Adrenal gland (tissue), 5 donors: ENCODE measurements around the gene NMB.

Experiments used
- POLR2A ChIP-seq, 2 donors: fragments of 450-650 bp; IDR thresholded peaks; one replicate each; pipeline ENCODE4 v1.6.1; 2017; ENCODE audit warnings: antibody characterized with exemption in 2 of 2, mild to moderate bottlenecking in 2 of 2, moderate library complexity in 1 of 2
- TF ChIP-seq, protein P1 (sequence below), 6 experiments: fragments of 450-650 bp in 4 of 6; fragments of 200-600 bp in 2 of 6; sonication (generic) in 1 of 6; IDR thresholded peaks; 1 replicate in 5 of 6; 2 replicates in 1 of 6; pipeline versions ENCODE4 v1.5.1 to v1.8.0; 2016 to 2021; ENCODE audit warnings: antibody characterized with exemption in 6 of 6, mild to moderate bottlenecking in 2 of 6, moderate library complexity in 1 of 6
- donor health status: DM: no; HTN: no; CAD: no.

DNA sequence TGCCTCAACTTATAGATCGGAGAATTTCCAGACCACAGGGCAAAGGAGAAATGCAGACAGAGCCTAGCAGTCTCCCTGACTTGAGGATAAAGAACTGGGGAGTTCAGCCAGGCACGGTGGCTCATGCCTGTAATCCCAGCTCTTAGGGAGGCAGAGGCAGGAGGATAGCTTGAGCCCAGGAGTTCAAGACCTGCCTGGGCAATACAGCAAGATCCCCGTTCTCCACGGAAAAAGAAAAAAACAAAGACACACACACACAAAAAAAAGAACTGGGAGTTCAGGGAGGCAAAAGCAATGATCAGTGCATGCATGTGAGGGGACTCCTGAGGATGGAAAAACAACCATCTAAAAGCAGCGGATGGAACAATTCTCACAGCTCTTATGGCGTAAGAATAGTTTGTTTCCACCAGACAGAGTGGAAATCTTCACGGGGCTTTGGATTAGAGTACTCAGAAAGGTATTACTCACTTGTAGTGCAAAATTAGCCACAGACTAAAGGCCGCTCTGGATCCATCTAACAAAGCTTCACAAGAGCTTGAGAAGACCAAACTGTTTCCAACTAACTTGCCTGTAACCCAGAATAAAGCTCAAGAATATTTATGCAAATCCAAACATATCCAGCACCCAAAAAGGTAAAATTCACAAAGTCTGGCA lies 41.7 kb upstream of the NMB start:
- TF ChIP-seq, protein P1, sequence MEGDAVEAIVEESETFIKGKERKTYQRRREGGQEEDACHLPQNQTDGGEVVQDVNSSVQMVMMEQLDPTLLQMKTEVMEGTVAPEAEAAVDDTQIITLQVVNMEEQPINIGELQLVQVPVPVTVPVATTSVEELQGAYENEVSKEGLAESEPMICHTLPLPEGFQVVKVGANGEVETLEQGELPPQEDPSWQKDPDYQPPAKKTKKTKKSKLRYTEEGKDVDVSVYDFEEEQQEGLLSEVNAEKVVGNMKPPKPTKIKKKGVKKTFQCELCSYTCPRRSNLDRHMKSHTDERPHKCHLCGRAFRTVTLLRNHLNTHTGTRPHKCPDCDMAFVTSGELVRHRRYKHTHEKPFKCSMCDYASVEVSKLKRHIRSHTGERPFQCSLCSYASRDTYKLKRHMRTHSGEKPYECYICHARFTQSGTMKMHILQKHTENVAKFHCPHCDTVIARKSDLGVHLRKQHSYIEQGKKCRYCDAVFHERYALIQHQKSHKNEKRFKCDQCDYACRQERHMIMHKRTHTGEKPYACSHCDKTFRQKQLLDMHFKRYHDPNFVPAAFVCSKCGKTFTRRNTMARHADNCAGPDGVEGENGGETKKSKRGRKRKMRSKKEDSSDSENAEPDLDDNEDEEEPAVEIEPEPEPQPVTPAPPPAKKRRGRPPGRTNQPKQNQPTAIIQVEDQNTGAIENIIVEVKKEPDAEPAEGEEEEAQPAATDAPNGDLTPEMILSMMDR (IDR thresholded peaks at IDR 0.05), result no peak
- TF ChIP-seq POLR2A (IDR thresholded peaks at IDR 0.05), result no peak
